GM19240 (cell line): ENCODE measurements around the gene CDHR2.

ENCODE experiments used
- DNase-seq: peaks from one replicate; pipeline ENCODE4 v3.0.0; 2011; ENCODE audit warnings: low spot score; ENCODE audit not compliant: insufficient read length

CDHR2 gene

GRCh38 chr5:176639208-176639607 lies 90.1 kb downstream of the CDHR2 start:
- no peak for DNase-seq

- no peak for DNase-seq
Observed at GRCh38 chr5:176639981-176640380, 90.8 kb downstream of the CDHR2 start.

- DNase-seq = no peak
Observed at GRCh38 chr5:176640616-176641015, 91.5 kb downstream of the CDHR2 start.

- DNase-seq = no peak
Observed at GRCh38 chr5:176642675-176643490, 93.7 kb downstream of the CDHR2 start.

GRCh38 chr5:176643491-176644219 lies 94.5 kb downstream of the CDHR2 start:
- no peak for DNase-seq

GRCh38 chr5:176644294-176644693 lies 95.2 kb downstream of the CDHR2 start:
- DNase-seq = no peak

GRCh38 chr5:176644878-176645670 lies 95.9 kb downstream of the CDHR2 start:
- no peak for DNase-seq
